PC-9 (cell line): Measurements from ENCODE around the gene DVL1. TPM values are rescaled to one million over a fixed set of nuclear protein-coding genes. Genes with fewer than 3 reads are reported as not detected.

ENCODE experiments used
- BruUV-seq: library from RNA; stranded (reverse); fragments of 400-500 nt; replicated peaks from 2 replicates; lab custom pipeline; 2021; lab: Mats Ljungman, UMichigan
- CTCF ChIA-PET: fragments of 300-600 bp; sonication (Branson Sonifier 250); formaldehyde crosslinking; loops from one replicate; lab custom pipeline; 2022; ENCODE audit warnings: antibody characterized with exemption; lab: Charles Lee
- POLR2A ChIA-PET: fragments of 300-600 bp; sonication (Branson Sonifier 250); formaldehyde crosslinking; loops from one replicate; lab custom pipeline; 2022; ENCODE audit warnings: antibody characterized with exemption; ENCODE audit not compliant: unreplicated experiment; lab: Charles Lee
- DNase-seq, 2 experiments: peaks; one replicate each; pipeline versions ENCODE4 v3.0.0 to v3.0.0-alpha.2; 2015 to 2022; ENCODE audit warnings: mixed read lengths in 1 of 2
- H2AFZ ChIP-seq: fragments of 200-600 bp; sonication (generic); 2 replicates; pipeline ENCODE4 v1.8.1; 2017; ENCODE audit warnings: antibody characterized with exemption
- H3F3A ChIP-seq: fragments of 200-600 bp; sonication (generic); 2 replicates; pipeline ENCODE4 v1.8.1; 2017; ENCODE audit warnings: antibody characterized with exemption, mild to moderate bottlenecking, low read depth; ENCODE audit not compliant: insufficient read depth
- H3K27ac ChIP-seq: fragments of 200-600 bp; sonication (generic); 2 replicates; pipeline ENCODE4 v1.6.1; 2016; ENCODE audit warnings: mixed run types
- H3K27me3 ChIP-seq: fragments of 200-600 bp; sonication (generic); 2 replicates; pipeline ENCODE4 v1.6.1; 2016; ENCODE audit warnings: low read depth, mixed run types; ENCODE audit not compliant: insufficient read depth
- H3K36me3 ChIP-seq: fragments of 200-600 bp; sonication (generic); 2 replicates; pipeline ENCODE4 v1.6.1; 2016; ENCODE audit warnings: low read depth, mixed run types
- H3K4me1 ChIP-seq: fragments of 200-600 bp; sonication (generic); replicated peaks from 2 replicates; pipeline ENCODE4 v1.6.1; 2016; ENCODE audit warnings: mixed run types; ENCODE audit not compliant: insufficient read depth
- H3K4me2 ChIP-seq: fragments of 200-600 bp; sonication (generic); 2 replicates; pipeline ENCODE4 v1.6.1; 2017; ENCODE audit warnings: mixed run types
- H3K4me3 ChIP-seq: fragments of 200-600 bp; sonication (generic); 2 replicates; pipeline ENCODE4 v1.6.1; 2016; ENCODE audit warnings: mixed run types
- H3K79me2 ChIP-seq: fragments of 200-600 bp; sonication (generic); 2 replicates; pipeline ENCODE4 v1.6.1; 2017; ENCODE audit warnings: low read depth, mixed run types
- H3K9me2 ChIP-seq: fragments of 200-600 bp; sonication (generic); 2 replicates; pipeline ENCODE4 v1.8.1; 2017; ENCODE audit warnings: mild to moderate bottlenecking; ENCODE audit not compliant: insufficient read depth
- H3K9me3 ChIP-seq: fragments of 200-600 bp; sonication (generic); 2 replicates; pipeline ENCODE4 v1.8.1; 2016; ENCODE audit warnings: low read depth; ENCODE audit not compliant: insufficient read depth
- H4K20me1 ChIP-seq: fragments of 200-600 bp; sonication (generic); 2 replicates; pipeline ENCODE4 v1.8.1; 2017; ENCODE audit not compliant: insufficient read depth
- CTCF ChIP-seq: fragments of 200-600 bp; sonication (generic); conservative IDR thresholded peaks from 2 replicates; pipeline ENCODE4 v1.6.1; 2017; ENCODE audit warnings: mixed run types, antibody characterized with exemption, mild to moderate bottlenecking, moderate library complexity
- EZH2 ChIP-seq: fragments of 200-600 bp; sonication (generic); IDR thresholded peaks from 2 replicates; pipeline ENCODE4 v1.8.0; 2017; ENCODE audit warnings: antibody characterized with exemption, low read depth
- intact Hi-C: fragments of 100-400 bp; cut with micrococcal nuclease; formaldehyde crosslinking; loops from one replicate; pipeline ENCODE4 v1.10.0; 2022; ENCODE audit not compliant: unreplicated experiment
- total RNA-seq: library from RNA; stranded (reverse); gene quantifications from 2 replicates; pipeline ENCODE4 v1.2.3, GENCODE V29; 2021

DVL1 gene
- total RNA-seq, 1 experiment from 2014 or later, result 95.8 TPM

- H3K9me3 ChIP-seq, result no peaks in the 10 kb centered on the region
- H3K4me1 ChIP-seq, result peaks cover 6% of the 10 kb centered on the region
- H3K27ac ChIP-seq, result no peak overlapping the region
- CTCF ChIA-PET, result interaction anchor here (0.6 kb wide), 1 partner anchor 93 kb away, joined by 5 read pairs; no protein-coding TSS in a partner anchor
- H3K9me2 ChIP-seq, result no peaks in the 10 kb centered on the region
- H3K36me3 ChIP-seq, result peaks cover 10% of the 10 kb centered on the region; the same call in 1 of the 2 replicates
- no peak for DNase-seq
- H3K4me2 ChIP-seq, result no peak overlapping the region
- H2AFZ ChIP-seq, result no peak overlapping the region
- H3K27me3 ChIP-seq, result no peaks in the 10 kb centered on the region
- BruUV-seq, result no TSS peak
- POLR2A ChIA-PET, result interaction anchor here (0.7 kb wide), 1 partner anchor 13 kb away, joined by 3 read pairs; no protein-coding TSS in a partner anchor
- peaks cover 27% of the 10 kb centered on the region; the same call in 1 of the 2 replicates for H3F3A ChIP-seq
- intact Hi-C loops, result no loop called here
- peaks cover 9% of the 10 kb centered on the region for H4K20me1 ChIP-seq
- peaks cover 25% of the 10 kb centered on the region for H3K79me2 ChIP-seq
- no peak overlapping the region for H3K4me3 ChIP-seq
- TF ChIP-seq CTCF, result no peak
- TF ChIP-seq EZH2, result no peak
These were observed 11.4 kb downstream of the DVL1 start for GRCh38 chr1:1337793-1338147.

GRCh38 chr1:1336931-1337792, 12.1 kb downstream of the DVL1 start:
- POLR2A ChIA-PET, result interaction anchor here (0.7 kb wide), 1 partner anchor 12 kb away, joined by 3 read pairs; no protein-coding TSS in a partner anchor
- peaks cover 10% of the 10 kb centered on the region; the same call in 1 of the 2 replicates for H3K36me3 ChIP-seq
- no peaks in the 10 kb centered on the region for H3K9me3 ChIP-seq

GRCh38 chr1:1336446-1336845, 12.8 kb downstream of the DVL1 start:
- H3K4me1 ChIP-seq, result peaks cover 2% of the 10 kb centered on the region
- BruUV-seq, result no TSS peak
- POLR2A ChIA-PET, result no interaction called here

More at GRCh38 chr1:1336931-1337792, 12.1 kb downstream of the DVL1 start:
- no peak overlapping the region for H3K4me2 ChIP-seq
- no TSS peak for BruUV-seq
- intact Hi-C loops, result no loop called here
- CTCF ChIA-PET, result no interaction called here
- peaks cover 19% of the 10 kb centered on the region for H3K79me2 ChIP-seq
- H3K27ac ChIP-seq, result no peak overlapping the region
- TF ChIP-seq EZH2, result no peak
- TF ChIP-seq CTCF, result no peak
- H2AFZ ChIP-seq, result no peak overlapping the region
- peaks cover 9% of the 10 kb centered on the region for H4K20me1 ChIP-seq
- no peak for DNase-seq
- H3K4me3 ChIP-seq, result no peak overlapping the region
- no peaks in the 10 kb centered on the region for H3K4me1 ChIP-seq
- H3F3A ChIP-seq, result peaks cover 21% of the 10 kb centered on the region; the same call in 1 of the 2 replicates
- H3K9me2 ChIP-seq, result no peaks in the 10 kb centered on the region
- H3K27me3 ChIP-seq, result no peaks in the 10 kb centered on the region

More at GRCh38 chr1:1336446-1336845, 12.8 kb downstream of the DVL1 start:
- no peak overlapping the region for H2AFZ ChIP-seq
- intact Hi-C loops, result no loop called here
- CTCF ChIA-PET, result no interaction called here
- peaks cover 17% of the 10 kb centered on the region; the same call in 1 of the 2 replicates for H3F3A ChIP-seq
- TF ChIP-seq EZH2 (no peak), CTCF (no peak)
- no peaks in the 10 kb centered on the region for H3K9me3 ChIP-seq
- no peak overlapping the region for H3K4me2 ChIP-seq
- H4K20me1 ChIP-seq, result peaks cover 9% of the 10 kb centered on the region
- H3K27ac ChIP-seq, result no peak overlapping the region
- H3K9me2 ChIP-seq, result no peaks in the 10 kb centered on the region
- H3K79me2 ChIP-seq, result peaks cover 12% of the 10 kb centered on the region
- DNase-seq, result no peak
- H3K36me3 ChIP-seq, result peaks cover 4% of the 10 kb centered on the region; the same call in 1 of the 2 replicates
- no peaks in the 10 kb centered on the region for H3K27me3 ChIP-seq
- no peak overlapping the region for H3K4me3 ChIP-seq
